Fibroblast of lung (primary cell): Measurements from ENCODE around the gene DRC3.

Experiments
- EZH2 ChIP-seq: IDR thresholded peaks from 2 replicates; pipeline ENCODE4 v1.5.1; 2012; ENCODE audit warnings: low read length, control low read depth, mild to moderate bottlenecking; ENCODE audit errors: missing control alignments
- TF ChIP-seq, protein P1 (sequence below), 2 donors: IDR thresholded peaks in 1 of 2; conservative IDR thresholded peaks in 1 of 2; 1 replicate in 1 of 2; 2 replicates in 1 of 2; pipeline ENCODE4 v1.5.1; 2011 to 2012; ENCODE audit warnings: low read length in 2 of 2, control low read depth in 1 of 2, inconsistent platforms in 1 of 2, low read depth in 1 of 2, mild to moderate bottlenecking in 1 of 2

DNA sequence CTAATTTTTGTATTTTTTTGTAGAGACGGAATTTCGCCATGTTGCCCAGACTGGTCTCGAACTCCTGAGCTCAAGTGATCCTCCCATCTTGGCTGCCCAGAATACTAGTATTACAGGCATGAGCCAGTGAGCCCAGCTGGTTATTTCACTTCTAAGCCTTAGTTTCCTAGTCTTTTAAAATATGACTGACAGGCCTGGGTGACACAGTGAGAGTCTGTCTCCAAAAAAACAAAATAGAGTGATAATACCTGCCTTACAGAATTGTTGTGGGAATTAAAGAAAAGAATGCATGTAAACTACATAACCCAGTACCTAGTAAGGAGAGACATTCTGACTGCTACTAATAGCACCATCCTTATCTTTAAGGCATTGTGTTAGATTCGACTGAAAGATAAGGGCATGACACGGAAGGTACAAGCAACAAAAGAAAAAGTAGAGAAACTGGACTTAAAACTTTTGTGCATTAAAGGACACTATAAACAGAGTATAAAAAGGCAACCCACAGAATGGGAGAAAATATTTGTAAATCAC, 12.1 kb upstream of the DRC3 start:
- TF ChIP-seq, protein P1, sequence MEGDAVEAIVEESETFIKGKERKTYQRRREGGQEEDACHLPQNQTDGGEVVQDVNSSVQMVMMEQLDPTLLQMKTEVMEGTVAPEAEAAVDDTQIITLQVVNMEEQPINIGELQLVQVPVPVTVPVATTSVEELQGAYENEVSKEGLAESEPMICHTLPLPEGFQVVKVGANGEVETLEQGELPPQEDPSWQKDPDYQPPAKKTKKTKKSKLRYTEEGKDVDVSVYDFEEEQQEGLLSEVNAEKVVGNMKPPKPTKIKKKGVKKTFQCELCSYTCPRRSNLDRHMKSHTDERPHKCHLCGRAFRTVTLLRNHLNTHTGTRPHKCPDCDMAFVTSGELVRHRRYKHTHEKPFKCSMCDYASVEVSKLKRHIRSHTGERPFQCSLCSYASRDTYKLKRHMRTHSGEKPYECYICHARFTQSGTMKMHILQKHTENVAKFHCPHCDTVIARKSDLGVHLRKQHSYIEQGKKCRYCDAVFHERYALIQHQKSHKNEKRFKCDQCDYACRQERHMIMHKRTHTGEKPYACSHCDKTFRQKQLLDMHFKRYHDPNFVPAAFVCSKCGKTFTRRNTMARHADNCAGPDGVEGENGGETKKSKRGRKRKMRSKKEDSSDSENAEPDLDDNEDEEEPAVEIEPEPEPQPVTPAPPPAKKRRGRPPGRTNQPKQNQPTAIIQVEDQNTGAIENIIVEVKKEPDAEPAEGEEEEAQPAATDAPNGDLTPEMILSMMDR (conservative IDR thresholded peaks at IDR 0.05 in 1 of 2, IDR thresholded peaks at IDR 0.05 in 1 of 2; ENCODE audit: low read depth in 1 of 2, low read length in 2 of 2) = no peak
- no peak for TF ChIP-seq EZH2
